HG02763 (cell line): Measurements from ENCODE around the gene MATN1.

ENCODE experiments used
- ATAC-seq: cut with Tn5 transposase; IDR thresholded peaks from one replicate; pipeline ENCODE4 v1.9.1; 2021; ENCODE audit warnings: mild to moderate bottlenecking, moderate library complexity; ENCODE audit not compliant: unreplicated experiment

The MATN1 gene

GRCh38 chr1:30732277-30732996 is 9.1 kb upstream of the MATN1 start:
- ATAC-seq, result no peak

GRCh38 chr1:30731806-30732276 is 8.5 kb upstream of the MATN1 start:
- ATAC-seq, result no peak

- ATAC-seq, result no peak
Measured at GRCh38 chr1:30731109-30731805, 7.9 kb upstream of the MATN1 start.

GRCh38 chr1:30730346-30731108 is 7.1 kb upstream of the MATN1 start:
- no peak for ATAC-seq

- no peak for ATAC-seq
Measured at GRCh38 chr1:30729901-30730300, 6.5 kb upstream of the MATN1 start.

GRCh38 chr1:30728832-30729638 is 5.7 kb upstream of the MATN1 start:
- no peak for ATAC-seq

GRCh38 chr1:30728340-30728739 is 5.0 kb upstream of the MATN1 start:
- ATAC-seq, result no peak

GRCh38 chr1:30727824-30728223 is 4.4 kb upstream of the MATN1 start:
- ATAC-seq, result no peak

- ATAC-seq, result no peak
Measured at GRCh38 chr1:30726773-30727684, 3.6 kb upstream of the MATN1 start.

- no peak for ATAC-seq
Measured at GRCh38 chr1:30726236-30726635, 2.9 kb upstream of the MATN1 start.

- ATAC-seq, result no peak
Measured at GRCh38 chr1:30725450-30726095, 2.2 kb upstream of the MATN1 start.

GRCh38 chr1:30724655-30725421 is 1.5 kb upstream of the MATN1 start:
- ATAC-seq, result no peak

GRCh38 chr1:30724175-30724574 is 790 bp upstream of the MATN1 start:
- ATAC-seq, result no peak

GRCh38 chr1:30721812-30722537 is 1.4 kb downstream of the MATN1 start:
- ATAC-seq, result no peak

- ATAC-seq, result no peak
Measured at GRCh38 chr1:30721341-30721793, 2.0 kb downstream of the MATN1 start.

GRCh38 chr1:30720271-30721223 is 2.8 kb downstream of the MATN1 start:
- ATAC-seq, result no peak
